Activated CD8-positive, alpha-beta T cell treated with anti-CD3 and anti-CD28 coated beads, Interleukin-2, amount 10 ng/mL, durations not matched to agents 7 days and 5 days (primary cell): Measurements from ENCODE around the gene NXPH4. TPM values are rescaled to one million over a fixed set of nuclear protein-coding genes. Genes with fewer than 3 reads are reported as not detected.

ENCODE experiments used
- ATAC-seq: fragments of 150-1000 bp; cut with Tn5 transposase; one replicate; pipeline ENCODE4 v1.10.0; 2021; ENCODE audit warnings: moderate library complexity
- CTCF ChIA-PET: fragments of 350-600 bp; sonication (Branson Sonifier 250); formaldehyde crosslinking; loops from one replicate; lab custom pipeline; 2021; ENCODE audit warnings: antibody characterized with exemption; lab: Charles Lee
- POLR2A ChIA-PET: fragments of 350-600 bp; sonication (Branson Sonifier 250); formaldehyde crosslinking; loops from one replicate; lab custom pipeline; 2021; ENCODE audit warnings: antibody characterized with exemption; lab: Charles Lee
- DNase-seq: peaks from one replicate; pipeline ENCODE4 v3.0.0-alpha.2; 2020
- H3K27ac Mint-ChIP-seq: one replicate; pipeline ENCODE4 v1.8.0; 2021; ENCODE audit warnings: mild to moderate bottlenecking, mixed read lengths
- H3K27me3 Mint-ChIP-seq: one replicate; pipeline ENCODE4 v1.8.0; 2021; ENCODE audit warnings: low read depth, mixed read lengths
- H3K36me3 Mint-ChIP-seq: one replicate; pipeline ENCODE4 v1.8.0; 2021; ENCODE audit warnings: low read depth, mixed read lengths
- H3K4me1 Mint-ChIP-seq: one replicate; pipeline ENCODE4 v1.8.0; 2021; ENCODE audit warnings: low read depth, mixed read lengths
- H3K4me3 Mint-ChIP-seq: one replicate; pipeline ENCODE4 v1.8.0; 2021; ENCODE audit warnings: mild to moderate bottlenecking, mixed read lengths
- H3K9me3 Mint-ChIP-seq: one replicate; pipeline ENCODE4 v1.8.0; 2022; ENCODE audit warnings: mixed read lengths; ENCODE audit not compliant: insufficient read depth
- total RNA-seq, 2 experiments: library from RNA; stranded (reverse); gene quantifications; one replicate each; pipeline ENCODE4 v1.2.3, GENCODE V29; 2021

Gene NXPH4
- total RNA-seq, 2 experiments from 2014 or later, result 0.39 to 0.40 TPM

- no peaks in the 10 kb centered on the region for H3K9me3 Mint-ChIP-seq
- no peak within 1 kb of the TSS for H3K4me3 Mint-ChIP-seq
- H3K36me3 Mint-ChIP-seq, result peaks cover 13% of the 10 kb centered on the region
- no peak within 1 kb of the TSS for H3K27ac Mint-ChIP-seq
- no peaks in the 10 kb centered on the region for H3K27me3 Mint-ChIP-seq
- DNase-seq (no peak), ATAC-seq (no peak)
- ChIA-PET POLR2A (no interaction called here), CTCF (interaction anchor here (0.7 to 3.5 kb wide), 4 partner anchors 9 to 205 kb away, joined by 4 to 31 read pairs (median 18); partner anchors contain the start of gene INHBE)
- peaks cover 10% of the 10 kb centered on the region for H3K4me1 Mint-ChIP-seq
Observed at GRCh38 chr12:57250956-57251355, 34.4 kb downstream of the NXPH4 start, which contains the start of gene STAC3. Gene STAC3, minus strand, starts transcription at chr12:57251187. Its CDS starts 1,551 bp downstream, at chr12:57249636.

DNA sequence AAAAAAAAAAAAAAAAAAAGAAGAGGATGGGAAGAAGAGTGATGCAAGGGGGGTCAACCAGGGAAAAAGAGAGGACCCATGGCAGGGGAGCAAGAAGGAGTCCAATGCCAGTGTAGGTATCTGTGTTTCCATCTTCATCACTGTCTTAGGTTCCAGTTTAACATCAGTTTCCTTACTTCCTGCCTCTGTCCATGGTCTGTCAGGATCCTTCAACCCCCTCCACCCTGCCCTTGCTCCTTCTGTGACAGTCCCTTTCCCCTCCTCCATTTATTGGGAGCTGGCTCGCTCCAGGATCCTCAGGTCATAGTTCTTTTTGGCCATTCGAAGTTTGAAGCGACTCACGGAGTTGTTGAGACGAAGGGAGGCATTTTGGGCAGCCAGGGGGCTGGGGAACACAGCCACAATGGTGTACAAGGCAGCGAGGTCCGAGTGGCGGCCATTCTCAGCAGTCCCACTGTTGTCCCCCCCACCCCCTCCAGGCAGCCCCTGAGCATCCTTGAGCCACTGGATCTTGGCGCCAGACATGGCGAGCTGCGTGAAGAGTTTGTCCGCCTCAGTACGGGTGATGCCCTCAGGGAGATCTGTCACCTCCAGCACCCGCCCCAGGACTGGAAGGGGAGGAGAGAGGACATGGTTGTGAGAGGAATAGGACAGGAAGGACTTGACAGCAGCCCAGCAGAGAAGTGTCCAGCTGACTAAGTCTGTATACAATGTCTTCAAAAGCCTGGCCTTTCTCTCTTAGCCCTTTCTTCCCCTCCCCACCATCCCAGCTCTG lies 38.1 kb downstream of the NXPH4 start:
- POLR2A ChIA-PET, result no interaction called here
- Mint-ChIP-seq H3K4me1 (no peaks in the 10 kb centered on the region), H3K4me3 (no peak overlapping the region), H3K27me3 (no peaks in the 10 kb centered on the region), H3K27ac (no peak overlapping the region), H3K9me3 (no peaks in the 10 kb centered on the region), H3K36me3 (peaks cover 29% of the 10 kb centered on the region)
- ATAC-seq, result no peak
- no peak for DNase-seq
- CTCF ChIA-PET, result interaction anchor here (3.3 kb wide), 1 partner anchor 12 kb away, joined by 15 read pairs; no protein-coding TSS in a partner anchor

- Mint-ChIP-seq H3K9me3 (no peaks in the 10 kb centered on the region), H3K27me3 (no peaks in the 10 kb centered on the region), H3K27ac (no peak overlapping the region), H3K36me3 (peaks cover 37% of the 10 kb centered on the region), H3K4me1 (no peaks in the 10 kb centered on the region), H3K4me3 (no peak overlapping the region)
- ATAC-seq, result no peak
- CTCF ChIA-PET, result interaction anchor here (1.0 to 3.3 kb wide), 2 partner anchors 13 to 42 kb away, joined by 3 to 15 read pairs; no protein-coding TSS in a partner anchor
- POLR2A ChIA-PET, result no interaction called here
- DNase-seq, result no peak
Observed at GRCh38 chr12:57255916-57256315, 39.3 kb downstream of the NXPH4 start.

DNA sequence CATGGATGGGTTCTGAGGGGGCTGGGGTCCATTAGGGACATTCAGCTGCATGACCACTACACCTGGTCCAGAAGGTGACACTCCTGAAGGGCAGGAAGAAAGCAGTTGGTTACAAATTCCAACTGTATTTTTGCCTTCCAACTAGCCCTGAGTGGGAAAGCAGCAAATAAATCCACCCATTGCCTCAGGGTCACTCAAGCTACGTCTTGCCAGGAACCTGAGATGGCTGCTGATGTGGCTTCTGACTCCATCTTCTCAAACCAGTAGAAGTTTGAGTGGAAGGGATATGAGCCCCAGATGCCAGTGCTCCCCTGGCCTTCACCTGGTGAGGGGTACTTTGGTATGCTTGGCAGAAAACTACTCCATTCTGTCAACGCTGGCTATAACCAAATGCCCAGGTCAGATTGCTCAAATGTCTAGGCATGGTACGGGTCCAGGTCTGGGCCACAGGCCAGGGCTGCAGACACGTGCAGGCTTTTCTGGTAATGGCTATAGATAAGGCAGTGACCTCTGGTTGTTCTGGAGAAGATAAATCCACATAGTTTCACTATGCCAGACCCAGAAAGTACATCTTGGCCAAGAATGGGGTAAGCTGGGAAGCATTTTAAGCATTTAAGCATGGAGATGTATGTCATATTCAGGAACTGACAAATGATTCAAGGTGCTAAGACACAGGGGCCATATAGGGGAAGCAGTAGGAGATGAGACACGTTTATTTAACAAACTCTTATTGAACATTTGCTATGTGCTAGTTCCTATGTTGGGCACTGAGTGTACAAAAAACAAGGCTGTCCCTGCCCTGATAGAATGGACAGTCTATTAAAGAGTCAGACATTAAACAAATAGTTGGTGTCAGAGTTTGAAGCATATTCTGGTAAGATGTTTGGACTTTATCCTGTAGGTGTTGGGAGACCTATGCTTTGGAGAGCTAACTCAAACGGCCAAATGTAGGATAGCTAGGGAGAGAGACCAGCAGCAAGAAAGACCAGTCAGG lies 42.7 kb downstream of the NXPH4 start:
- ChIA-PET POLR2A (interaction anchor here (0.6 kb wide), 1 partner anchor 160 kb away, joined by 3 read pairs; no protein-coding TSS in a partner anchor), CTCF (interaction anchor here (1.0 to 4.7 kb wide), 6 partner anchors 16 to 199 kb away, joined by 3 to 21 read pairs (median 8); partner anchors contain the start of gene INHBE)
- H3K27ac Mint-ChIP-seq, result no peak overlapping the region
- H3K4me1 Mint-ChIP-seq, result peaks cover 8% of the 10 kb centered on the region
- DNase-seq (no peak), ATAC-seq (no peak)
- peaks cover 47% of the 10 kb centered on the region for H3K36me3 Mint-ChIP-seq
- no peaks in the 10 kb centered on the region for H3K27me3 Mint-ChIP-seq
- H3K9me3 Mint-ChIP-seq, result no peaks in the 10 kb centered on the region
- no peak overlapping the region for H3K4me3 Mint-ChIP-seq

- Mint-ChIP-seq H3K4me1 (peaks cover 8% of the 10 kb centered on the region), H3K9me3 (no peaks in the 10 kb centered on the region), H3K27me3 (no peaks in the 10 kb centered on the region), H3K27ac (no peak overlapping the region), H3K36me3 (peaks cover 51% of the 10 kb centered on the region), H3K4me3 (no peak overlapping the region)
- ATAC-seq (no peak), DNase-seq (no peak)
- ChIA-PET POLR2A (no interaction called here), CTCF (interaction anchor here (1.0 to 4.7 kb wide), 7 partner anchors 17 to 198 kb away, joined by 3 to 21 read pairs (median 12); partner anchors contain the start of genes GLI1 and INHBE)
Observed at GRCh38 chr12:57260366-57260765, 43.8 kb downstream of the NXPH4 start.

GRCh38 chr12:57261428-57261865 lies 44.9 kb downstream of the NXPH4 start:
- no peak overlapping the region for H3K27ac Mint-ChIP-seq

GRCh38 chr12:57262126-57262822 lies 45.7 kb downstream of the NXPH4 start:
- no peak for DNase-seq
- H3K27me3 Mint-ChIP-seq, result no peaks in the 10 kb centered on the region
- ChIA-PET POLR2A (no interaction called here), CTCF (interaction anchor here (0.8 to 4.7 kb wide), 6 partner anchors 10 to 196 kb away, joined by 3 to 21 read pairs (median 9); partner anchors contain the start of genes GLI1 and INHBE)
- peaks cover 8% of the 10 kb centered on the region for H3K4me1 Mint-ChIP-seq
- H3K4me3 Mint-ChIP-seq, result no peak overlapping the region
- H3K36me3 Mint-ChIP-seq, result peaks cover 46% of the 10 kb centered on the region
- H3K9me3 Mint-ChIP-seq, result no peaks in the 10 kb centered on the region
- H3K27ac Mint-ChIP-seq, result no peak overlapping the region
- no peak for ATAC-seq

More at GRCh38 chr12:57261428-57261865, 44.9 kb downstream of the NXPH4 start:
- DNase-seq (no peak), ATAC-seq (no peak)
- Mint-ChIP-seq H3K27me3 (no peaks in the 10 kb centered on the region), H3K9me3 (no peaks in the 10 kb centered on the region), H3K4me3 (no peak overlapping the region), H3K4me1 (peaks cover 8% of the 10 kb centered on the region), H3K36me3 (peaks cover 42% of the 10 kb centered on the region)
- ChIA-PET POLR2A (no interaction called here), CTCF (interaction anchor here (0.7 to 4.7 kb wide), 9 partner anchors 10 to 197 kb away, joined by 3 to 21 read pairs (median 6); partner anchors contain the start of genes GLI1 and INHBE)

GRCh38 chr12:57263096-57263495 lies 46.5 kb downstream of the NXPH4 start:
- Mint-ChIP-seq H3K27me3 (no peaks in the 10 kb centered on the region), H3K4me1 (peaks cover 8% of the 10 kb centered on the region), H3K4me3 (no peak overlapping the region), H3K9me3 (no peaks in the 10 kb centered on the region), H3K36me3 (peaks cover 45% of the 10 kb centered on the region), H3K27ac (no peak overlapping the region)
- ATAC-seq, result no peak
- no peak for DNase-seq
- CTCF ChIA-PET, result interaction anchor here (1.5 to 4.0 kb wide), 3 partner anchors 11 to 196 kb away, joined by 5 to 54 read pairs (median 17); partner anchors contain the start of gene INHBE
- POLR2A ChIA-PET, result no interaction called here

DNA sequence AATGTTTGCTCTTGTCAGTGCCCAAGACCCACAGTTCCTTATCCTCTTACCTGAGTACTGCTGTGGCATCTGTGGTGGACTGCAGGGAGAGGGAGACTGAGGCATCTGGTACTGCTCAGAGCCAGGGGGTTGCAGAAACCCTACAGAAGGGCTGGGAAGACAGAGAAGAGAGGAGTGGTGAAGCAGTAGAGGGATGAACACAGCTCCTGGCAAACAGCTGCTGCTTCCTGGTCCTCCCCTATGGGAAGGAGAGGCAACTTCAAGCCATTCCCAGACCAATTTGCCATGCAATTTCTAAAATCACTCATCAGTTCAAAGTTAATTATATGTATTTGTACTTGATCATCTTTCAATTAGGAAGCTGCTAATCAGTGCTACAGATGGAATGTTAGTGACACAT lies 50.1 kb downstream of the NXPH4 start:
- Mint-ChIP-seq H3K9me3 (no peaks in the 10 kb centered on the region), H3K36me3 (peaks cover 42% of the 10 kb centered on the region), H3K27me3 (no peaks in the 10 kb centered on the region), H3K4me1 (peaks cover 8% of the 10 kb centered on the region), H3K27ac (no peak overlapping the region), H3K4me3 (no peak overlapping the region)
- no peak for DNase-seq
- ChIA-PET POLR2A (no interaction called here), CTCF (interaction anchor here (1.7 to 4.0 kb wide), 2 partner anchors 14 to 187 kb away, joined by 4 to 54 read pairs; partner anchors contain the start of gene INHBE)
- no peak for ATAC-seq

- DNase-seq, result no peak
- H3K36me3 Mint-ChIP-seq, result peaks cover 40% of the 10 kb centered on the region
- peaks cover 5% of the 10 kb centered on the region for H3K4me1 Mint-ChIP-seq
- CTCF ChIA-PET, result interaction anchor here (0.7 to 1.7 kb wide), 3 partner anchors 16 to 187 kb away, joined by 3 to 4 read pairs (median 3); partner anchors contain the start of gene INHBE
- no peaks in the 10 kb centered on the region for H3K9me3 Mint-ChIP-seq
- no peak for ATAC-seq
- H3K27ac Mint-ChIP-seq, result peak overlapping the region; percentile 36
- H3K27me3 Mint-ChIP-seq, result no peaks in the 10 kb centered on the region
- H3K4me3 Mint-ChIP-seq, result no peak overlapping the region
- POLR2A ChIA-PET, result no interaction called here
Observed at GRCh38 chr12:57268264-57268663, 51.7 kb downstream of the NXPH4 start.
